Measurements from ENCODE around the gene PIK3CG.

DNA sequence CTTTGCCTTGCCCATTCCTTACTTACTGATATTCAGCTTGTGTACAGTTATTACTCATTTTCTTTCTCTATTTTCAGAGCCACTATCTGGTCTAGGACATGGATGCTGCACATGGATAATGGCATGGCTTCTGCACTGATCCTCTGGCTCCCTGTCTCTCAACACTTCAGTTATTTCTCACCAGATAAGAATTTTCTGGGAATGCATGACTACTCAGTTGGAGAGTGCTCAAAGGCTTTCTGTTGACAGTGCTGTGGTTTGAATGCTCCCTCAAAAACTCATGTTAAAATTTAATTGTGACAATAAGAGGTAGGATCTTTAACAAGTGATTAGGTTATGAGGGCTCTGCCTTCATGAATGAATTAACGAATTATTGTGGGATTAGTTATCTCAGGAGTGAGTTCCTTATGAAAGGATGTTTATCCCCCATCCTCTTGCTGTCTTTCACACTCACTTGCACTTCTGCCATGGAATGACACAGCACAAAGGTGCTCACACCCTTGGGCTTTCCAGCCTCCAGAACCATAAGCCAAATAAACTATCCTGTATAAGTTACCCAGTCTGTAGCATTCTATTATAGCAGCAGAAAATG is 16.1 kb upstream of the PIK3CG start:
- no peak for TF ChIP-seq CTCF (IDR thresholded peaks at IDR 0.05)
- TF ChIP-seq POLR2A (IDR thresholded peaks at IDR 0.05): no peak
